Thyroid gland (tissue), 4 donors: ENCODE data around the gene CDH23. TPM values are rescaled to one million over a fixed set of nuclear protein-coding genes. Genes with fewer than 3 reads are reported as not detected.

ENCODE experiments used
- DNase-seq, 2 donors: peaks; one replicate each; pipeline ENCODE4 v3.0.0-alpha.2; 2019
- H3K27ac ChIP-seq, 3 donors: fragments of 200-600 bp; sonication (generic); 1 replicate in 2 of 3; 2 replicates in 1 of 3; pipeline ENCODE4 v1.5.1; 2016 to 2019; ENCODE audit warnings: mild to moderate bottlenecking in 1 of 3, moderate library complexity in 1 of 3
- H3K27me3 ChIP-seq: fragments of 200-600 bp; sonication (generic); one replicate; pipeline ENCODE4 v1.5.1; 2019
- H3K36me3 ChIP-seq, 2 donors: fragments of 200-600 bp; sonication (generic); one replicate each; pipeline ENCODE4 v1.5.1; 2016 to 2019
- H3K4me1 ChIP-seq, 2 donors: fragments of 200-600 bp; sonication (generic); one replicate each; pipeline ENCODE4 v1.5.1; 2017 to 2019
- H3K4me3 ChIP-seq, 3 donors: fragments of 200-600 bp; sonication (generic); replicated peaks in 1 of 3; 1 replicate in 2 of 3; 2 replicates in 1 of 3; pipeline ENCODE4 v1.5.1; 2016; ENCODE audit warnings: mild to moderate bottlenecking in 1 of 3
- H3K9me3 ChIP-seq: fragments of 200-600 bp; sonication (generic); one replicate; pipeline ENCODE4 v1.5.1; 2017
- POLR2A ChIP-seq, 2 donors: fragments of 450-650 bp; IDR thresholded peaks; one replicate each; pipeline ENCODE4 v1.6.1; 2017; ENCODE audit warnings: antibody characterized with exemption in 2 of 2, mild to moderate bottlenecking in 2 of 2, moderate library complexity in 1 of 2
- WGBS, 2 donors: methylation state at CpG; one replicate each; pipeline ENCODE4 v1.1.5; 2017; 5-methylcytosine and 5-hydroxymethylcytosine counted together
- intact Hi-C: fragments of 100-400 bp; cut with DNase I; formaldehyde crosslinking; loops from one replicate; pipeline ENCODE4 v1.15.1; 2023
- total RNA-seq, 4 donors: library from RNA; depleted of rRNA; stranded (reverse); fragments of >200 nt; gene quantifications; one replicate each; pipeline ENCODE4 v1.2.3, GENCODE V29; 2016
- TF ChIP-seq, protein P1 (sequence below), 6 experiments: fragments of 200-600 bp in 3 of 6; fragments of 450-650 bp in 3 of 6; sonication (generic) in 3 of 6; IDR thresholded peaks; one replicate each; pipeline ENCODE4 v1.5.1; 2016 to 2019; ENCODE audit warnings: antibody characterized with exemption in 6 of 6, mild to moderate bottlenecking in 2 of 6, inconsistent platforms in 1 of 6, moderate library complexity in 1 of 6

Gene CDH23
- total RNA-seq, 4 donors from 2014 or later, result 3.0 to 4.2 (median 3.9) TPM

DNA sequence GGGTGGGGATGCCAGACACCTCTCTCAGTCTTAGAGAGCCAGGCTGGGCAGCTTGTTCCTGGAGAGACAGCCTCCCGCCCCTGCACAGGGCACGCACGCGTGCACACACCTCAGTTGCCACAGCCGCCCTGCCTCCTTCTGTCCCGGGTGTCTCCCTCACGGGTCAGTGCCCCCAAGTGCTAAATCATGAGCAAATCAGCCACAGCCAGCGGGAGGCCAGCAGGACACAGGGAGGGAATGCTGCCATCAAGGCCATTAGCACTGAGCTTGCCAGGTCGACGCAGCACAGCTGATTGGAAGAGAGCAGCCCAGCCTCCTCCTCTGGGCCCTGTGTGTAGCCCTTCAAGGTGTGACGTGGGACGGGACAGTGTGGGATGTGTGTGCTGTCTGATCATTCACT is 130.4 kb downstream of the CDH23 start:
- Histone ChIP-seq H3K27me3 (no peaks in the 10 kb centered on the region), H3K4me1 (peaks cover 6 to 10% of the 10 kb centered on the region in 2 donors), H3K4me3 (no peak overlapping the region), H3K27ac (no peak overlapping the region), H3K9me3 (no peaks in the 10 kb centered on the region), H3K36me3 (no peaks in the 10 kb centered on the region)
- 17 to 40% methylated on average over 2 to 9 of the region's 12 CpGs for WGBS, 2 donors
- intact Hi-C loops, result no loop called here
- TF ChIP-seq, protein P1, sequence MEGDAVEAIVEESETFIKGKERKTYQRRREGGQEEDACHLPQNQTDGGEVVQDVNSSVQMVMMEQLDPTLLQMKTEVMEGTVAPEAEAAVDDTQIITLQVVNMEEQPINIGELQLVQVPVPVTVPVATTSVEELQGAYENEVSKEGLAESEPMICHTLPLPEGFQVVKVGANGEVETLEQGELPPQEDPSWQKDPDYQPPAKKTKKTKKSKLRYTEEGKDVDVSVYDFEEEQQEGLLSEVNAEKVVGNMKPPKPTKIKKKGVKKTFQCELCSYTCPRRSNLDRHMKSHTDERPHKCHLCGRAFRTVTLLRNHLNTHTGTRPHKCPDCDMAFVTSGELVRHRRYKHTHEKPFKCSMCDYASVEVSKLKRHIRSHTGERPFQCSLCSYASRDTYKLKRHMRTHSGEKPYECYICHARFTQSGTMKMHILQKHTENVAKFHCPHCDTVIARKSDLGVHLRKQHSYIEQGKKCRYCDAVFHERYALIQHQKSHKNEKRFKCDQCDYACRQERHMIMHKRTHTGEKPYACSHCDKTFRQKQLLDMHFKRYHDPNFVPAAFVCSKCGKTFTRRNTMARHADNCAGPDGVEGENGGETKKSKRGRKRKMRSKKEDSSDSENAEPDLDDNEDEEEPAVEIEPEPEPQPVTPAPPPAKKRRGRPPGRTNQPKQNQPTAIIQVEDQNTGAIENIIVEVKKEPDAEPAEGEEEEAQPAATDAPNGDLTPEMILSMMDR (IDR thresholded peaks at IDR 0.05), result no peak
- no peak for TF ChIP-seq POLR2A (IDR thresholded peaks at IDR 0.05)
- peak; percentile 95 to 96 for DNase-seq

DNA sequence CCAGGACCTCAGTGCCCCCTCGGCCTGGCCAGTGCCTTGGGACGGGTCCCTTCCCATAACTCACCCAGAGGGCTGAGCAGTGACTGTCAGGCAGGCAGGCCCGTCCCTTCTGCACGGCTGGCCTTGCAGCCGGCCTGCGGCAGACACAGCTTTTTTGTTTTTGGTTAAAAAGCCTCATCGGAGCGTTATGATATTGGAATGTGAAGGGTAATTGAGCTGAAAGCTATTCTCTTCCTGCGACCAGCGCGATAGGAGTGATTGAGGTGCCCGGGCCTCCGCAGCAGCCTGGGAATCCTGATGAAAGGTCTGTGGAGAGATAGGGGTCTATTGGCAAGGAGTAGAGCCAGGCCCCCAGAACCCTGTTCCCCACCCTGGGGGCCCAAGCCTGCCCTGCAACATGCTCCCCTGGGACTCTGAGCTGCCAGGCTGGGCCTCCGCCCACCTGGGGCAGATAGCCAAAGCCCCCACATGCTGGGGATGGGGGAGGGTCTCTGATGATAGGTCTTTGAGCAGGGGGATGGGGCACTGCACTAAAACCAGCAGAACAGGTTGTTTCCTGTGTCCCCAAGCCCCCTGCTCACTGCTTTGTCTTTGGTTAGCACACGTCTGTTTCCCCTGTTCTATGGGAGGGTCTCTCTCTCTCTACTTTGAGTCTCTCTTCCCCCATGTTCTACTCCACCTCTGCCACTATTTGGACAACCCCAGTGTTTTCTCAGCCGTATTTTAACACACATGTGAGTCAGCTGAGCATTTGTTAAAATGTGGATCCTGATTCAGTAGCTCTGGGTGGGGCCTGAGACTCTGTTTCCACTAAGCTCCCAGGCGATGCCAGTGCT is 131.9 kb downstream of the CDH23 start:
- H3K4me3 ChIP-seq, result no peak overlapping the region
- no peak for TF ChIP-seq POLR2A (IDR thresholded peaks at IDR 0.05)
- TF ChIP-seq, protein P1 (IDR thresholded peaks at IDR 0.05), result no peak
- H3K4me1 ChIP-seq, result peaks cover 6 to 10% of the 10 kb centered on the region in 2 donors
- no peaks in the 10 kb centered on the region for H3K9me3 ChIP-seq
- H3K36me3 ChIP-seq, result no peaks in the 10 kb centered on the region
- WGBS, 2 donors, result 90% methylated on average over 14 to 17 of the region's 17 CpGs
- intact Hi-C loops, result no loop called here
- no peak for DNase-seq
- no peaks in the 10 kb centered on the region for H3K27me3 ChIP-seq
- no peak overlapping the region for H3K27ac ChIP-seq

DNA sequence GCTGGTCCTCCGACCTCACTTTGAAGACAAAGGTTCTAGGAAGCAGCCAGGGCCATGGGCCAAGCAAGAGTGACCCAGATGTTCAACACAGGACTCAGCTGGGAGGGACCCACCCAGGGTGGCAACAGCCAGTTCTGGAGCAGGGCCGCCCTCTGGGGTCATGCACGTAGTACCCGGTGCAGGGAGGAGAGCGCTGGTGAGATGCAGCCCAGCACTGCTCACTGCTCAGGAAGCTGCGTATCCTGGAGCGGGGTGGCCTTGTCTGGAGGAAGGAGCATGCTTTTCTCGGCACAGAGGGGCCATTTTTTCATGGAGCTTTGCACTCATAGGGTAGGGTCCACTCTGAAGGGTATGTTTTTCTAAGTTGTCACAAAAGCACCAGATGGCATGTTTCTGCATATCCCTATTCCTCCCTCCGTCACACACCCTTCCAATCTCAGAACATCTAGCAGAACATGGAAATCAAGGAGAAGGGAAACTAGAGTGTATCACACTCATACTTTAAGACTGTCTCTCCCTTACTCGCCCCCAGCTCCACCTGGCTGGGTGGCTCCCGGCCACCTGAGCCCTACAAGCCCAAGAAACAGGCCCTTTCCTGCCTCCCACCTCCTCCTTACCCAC is 132.6 kb downstream of the CDH23 start:
- H3K9me3 ChIP-seq, result no peaks in the 10 kb centered on the region
- DNase-seq, result no peak
- no peak overlapping the region for H3K4me3 ChIP-seq
- H3K27ac ChIP-seq, result no peak overlapping the region
- H3K4me1 ChIP-seq, result peaks cover 6 to 10% of the 10 kb centered on the region in 2 donors
- no peaks in the 10 kb centered on the region for H3K36me3 ChIP-seq
- 86 to 87% methylated on average over 10 to 11 of the region's 11 CpGs for WGBS, 2 donors
- TF ChIP-seq, protein P1 (IDR thresholded peaks at IDR 0.05), result no peak
- TF ChIP-seq POLR2A (IDR thresholded peaks at IDR 0.05), result no peak
- intact Hi-C loops, result no loop called here
- H3K27me3 ChIP-seq, result no peaks in the 10 kb centered on the region

DNA sequence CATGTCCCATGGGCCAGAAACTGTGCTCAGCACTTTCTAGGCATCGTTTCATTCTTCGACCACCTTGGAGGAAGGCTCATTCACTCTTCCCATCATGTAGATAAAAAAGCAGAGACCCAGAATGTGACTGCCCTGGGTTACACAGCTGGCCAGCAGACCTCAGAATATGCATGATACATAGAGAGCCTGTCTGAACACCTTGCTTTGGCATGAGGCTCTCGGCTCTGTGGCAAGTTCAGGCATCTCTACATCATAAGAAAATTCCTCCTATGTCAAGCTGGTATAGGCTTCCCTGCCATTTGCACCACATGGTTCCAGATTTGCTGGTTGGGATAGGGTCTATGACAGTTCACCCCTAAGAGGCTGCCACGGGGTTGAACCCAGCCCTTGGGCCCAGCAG is 134.1 kb downstream of the CDH23 start:
- no peaks in the 10 kb centered on the region for H3K27me3 ChIP-seq
- no peak overlapping the region for H3K4me3 ChIP-seq
- H3K9me3 ChIP-seq, result no peaks in the 10 kb centered on the region
- no peak for TF ChIP-seq POLR2A (IDR thresholded peaks at IDR 0.05)
- TF ChIP-seq, protein P1 (IDR thresholded peaks at IDR 0.05), result no peak
- intact Hi-C loops, result no loop called here
- no peak overlapping the region for H3K27ac ChIP-seq
- no peak for DNase-seq
- WGBS, 2 donors, result 94 to 97% methylated on average over 4 of the region's 4 CpGs
- peaks cover 6 to 16% of the 10 kb centered on the region in 2 donors for H3K4me1 ChIP-seq
- no peaks in the 10 kb centered on the region for H3K36me3 ChIP-seq
